ENCODE results near the gene ZNF837. TPM values are rescaled to one million over a fixed set of nuclear protein-coding genes. Genes with fewer than 3 reads are reported as not detected.

The ZNF837 gene
- total RNA-seq, 1 donor from 2014 or later = 0.52 TPM

GRCh38 chr19:58396691-58397532, 16.1 kb upstream of the ZNF837 start:
- no peaks in the 10 kb centered on the region for H3K9me3 ChIP-seq (ENCODE audit: control insufficient read depth in 3 of 3, low read length in 3 of 3)
- no peak overlapping the region for H3K27ac ChIP-seq (ENCODE audit: low read depth, low read length)
- no peak overlapping the region for H3K4me3 ChIP-seq (ENCODE audit: low read length in 3 of 3)
- peaks cover 11 to 17% (median 15%) of the 10 kb centered on the region in 3 donors for H3K4me1 ChIP-seq (ENCODE audit: control insufficient read depth in 3 of 3, insufficient read depth in 3 of 3, low read length in 3 of 3)
- no peak overlapping the region for H3K9ac ChIP-seq (ENCODE audit: low read depth in 1 of 3, low read length in 3 of 3)
- peaks cover 28 to 29% (median 28%) of the 10 kb centered on the region in 3 donors for H3K36me3 ChIP-seq (ENCODE audit: control insufficient read depth in 3 of 3, insufficient read depth in 3 of 3, low read length in 3 of 3)
- peaks cover 24 to 32% (median 31%) of the 10 kb centered on the region in 3 donors for H3K27me3 ChIP-seq (ENCODE audit: control insufficient read depth in 3 of 3, insufficient read depth in 3 of 3, low read length in 3 of 3)

GRCh38 chr19:58395979-58396627, 15.3 kb upstream of the ZNF837 start:
- Histone ChIP-seq H3K9me3 (ENCODE audit: control insufficient read depth in 3 of 3, low read length in 3 of 3) (no peaks in the 10 kb centered on the region), H3K9ac (ENCODE audit: low read depth in 1 of 3, low read length in 3 of 3) (peak overlapping the region in 1 of 3 donors; percentile 8), H3K4me1 (ENCODE audit: control insufficient read depth in 3 of 3, insufficient read depth in 3 of 3, low read length in 3 of 3) (peaks cover 10 to 14% (median 12%) of the 10 kb centered on the region in 3 donors), H3K27me3 (ENCODE audit: control insufficient read depth in 3 of 3, insufficient read depth in 3 of 3, low read length in 3 of 3) (peaks cover 24 to 32% (median 31%) of the 10 kb centered on the region in 3 donors), H3K36me3 (ENCODE audit: control insufficient read depth in 3 of 3, insufficient read depth in 3 of 3, low read length in 3 of 3) (peaks cover 28 to 30% (median 29%) of the 10 kb centered on the region in 3 donors), H3K27ac (ENCODE audit: low read depth, low read length) (no peak overlapping the region), H3K4me3 (ENCODE audit: low read length in 3 of 3) (no peak overlapping the region)

- Histone ChIP-seq H3K27ac (ENCODE audit: low read depth, low read length) (no peak within 1 kb of the TSS), H3K4me1 (ENCODE audit: control insufficient read depth in 3 of 3, insufficient read depth in 3 of 3, low read length in 3 of 3) (peaks cover 3 to 7% (median 5%) of the 10 kb centered on the region in 3 donors), H3K9me3 (ENCODE audit: control insufficient read depth in 3 of 3, low read length in 3 of 3) (no peaks in the 10 kb centered on the region), H3K36me3 (ENCODE audit: control insufficient read depth in 3 of 3, insufficient read depth in 3 of 3, low read length in 3 of 3) (peaks cover 28 to 30% (median 29%) of the 10 kb centered on the region in 3 donors), H3K9ac (ENCODE audit: low read depth in 1 of 3, low read length in 3 of 3) (peak within 1 kb of the TSS in 1 of 3 donors; percentile 8), H3K4me3 (ENCODE audit: low read length in 3 of 3) (no peak within 1 kb of the TSS), H3K27me3 (ENCODE audit: control insufficient read depth in 3 of 3, insufficient read depth in 3 of 3, low read length in 3 of 3) (peaks cover 24 to 32% (median 31%) of the 10 kb centered on the region in 3 donors)
These were observed 14.6 kb upstream of the ZNF837 start, which contains the start of gene RNF225 for GRCh38 chr19:58395220-58395978. RNF225 (plus strand) TSS chr19:58395656; CDS start chr19:58396090, 434 bp downstream.

DNA sequence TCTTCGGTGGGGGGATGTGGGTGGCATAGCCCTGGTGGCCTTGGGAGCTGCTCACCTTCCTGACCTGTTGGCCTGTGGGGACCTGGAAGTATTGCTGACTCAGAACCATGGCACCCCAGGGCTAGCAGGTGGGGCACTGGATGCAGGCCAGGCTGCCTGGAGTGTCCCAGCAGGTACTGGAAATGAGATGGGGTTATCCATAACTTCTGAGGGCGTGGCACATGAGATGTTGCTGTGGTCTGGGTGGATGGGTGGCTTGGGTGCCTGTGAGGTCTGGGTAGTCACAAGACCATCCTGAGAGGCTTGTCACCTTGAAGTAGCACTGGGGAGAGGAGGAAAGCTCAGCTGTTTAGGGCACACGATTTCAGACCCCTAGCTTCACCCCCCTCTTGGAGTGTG, 14.0 kb upstream of the ZNF837 start:
- H3K9ac ChIP-seq (ENCODE audit: low read depth in 1 of 3, low read length in 3 of 3) = no peak overlapping the region
- no peak overlapping the region for H3K27ac ChIP-seq (ENCODE audit: low read depth, low read length)
- H3K4me3 ChIP-seq (ENCODE audit: low read length in 3 of 3) = no peak overlapping the region
- H3K36me3 ChIP-seq (ENCODE audit: control insufficient read depth in 3 of 3, insufficient read depth in 3 of 3, low read length in 3 of 3) = peaks cover 28 to 30% (median 29%) of the 10 kb centered on the region in 3 donors
- H3K9me3 ChIP-seq (ENCODE audit: control insufficient read depth in 3 of 3, low read length in 3 of 3) = no peaks in the 10 kb centered on the region
- peaks cover 0 to 4% (median 3%) of the 10 kb centered on the region in 3 donors for H3K4me1 ChIP-seq (ENCODE audit: control insufficient read depth in 3 of 3, insufficient read depth in 3 of 3, low read length in 3 of 3)
- peaks cover 24 to 31% (median 31%) of the 10 kb centered on the region in 3 donors for H3K27me3 ChIP-seq (ENCODE audit: control insufficient read depth in 3 of 3, insufficient read depth in 3 of 3, low read length in 3 of 3)

GRCh38 chr19:58393725-58394033, 12.8 kb upstream of the ZNF837 start:
- Histone ChIP-seq H3K4me3 (ENCODE audit: low read length in 3 of 3) (no peak overlapping the region), H3K9ac (ENCODE audit: low read depth in 1 of 3, low read length in 3 of 3) (no peak overlapping the region), H3K36me3 (ENCODE audit: control insufficient read depth in 3 of 3, insufficient read depth in 3 of 3, low read length in 3 of 3) (peaks cover 33 to 36% (median 34%) of the 10 kb centered on the region in 3 donors)

DNA sequence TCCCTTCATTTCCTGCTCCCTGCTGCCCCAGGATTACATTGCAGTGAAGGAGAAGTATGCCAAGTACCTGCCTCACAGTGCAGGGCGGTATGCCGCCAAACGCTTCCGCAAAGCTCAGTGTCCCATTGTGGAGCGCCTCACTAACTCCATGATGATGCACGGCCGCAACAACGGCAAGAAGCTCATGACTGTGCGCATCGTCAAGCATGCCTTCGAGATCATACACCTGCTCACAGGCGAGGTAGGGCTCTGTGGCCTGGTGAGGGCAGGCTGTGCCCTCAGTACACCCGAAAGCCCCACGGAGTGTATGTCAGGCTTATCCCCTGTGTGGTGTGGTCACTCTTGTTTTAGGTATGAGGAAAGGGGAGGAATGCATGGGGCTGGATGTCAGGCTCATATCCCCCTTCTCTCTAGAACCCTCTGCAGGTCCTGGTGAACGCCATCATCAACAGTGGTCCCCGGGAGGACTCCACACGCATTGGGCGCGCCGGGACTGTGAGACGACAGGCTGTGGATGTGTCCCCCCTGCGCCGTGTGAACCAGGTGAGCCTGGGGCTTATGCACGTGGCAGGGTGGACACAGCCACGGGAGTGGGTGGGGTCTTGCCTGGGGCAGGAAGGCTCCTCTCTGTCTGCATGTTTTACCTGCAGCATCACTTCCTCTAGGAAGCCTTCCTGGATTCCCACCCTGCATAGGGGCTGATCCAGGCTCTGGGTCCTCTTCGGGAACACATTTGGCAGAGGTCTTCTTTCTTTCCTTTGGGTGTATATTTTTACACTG, 12.3 kb upstream of the ZNF837 start:
- Histone ChIP-seq H3K9ac (ENCODE audit: low read depth in 1 of 3, low read length in 3 of 3) (no peak overlapping the region), H3K27ac (ENCODE audit: low read depth, low read length) (no peak overlapping the region), H3K27me3 (ENCODE audit: control insufficient read depth in 3 of 3, insufficient read depth in 3 of 3, low read length in 3 of 3) (peaks cover 20 to 26% (median 24%) of the 10 kb centered on the region in 3 donors), H3K36me3 (ENCODE audit: control insufficient read depth in 3 of 3, insufficient read depth in 3 of 3, low read length in 3 of 3) (peaks cover 33 to 39% (median 37%) of the 10 kb centered on the region in 3 donors), H3K4me3 (ENCODE audit: low read length in 3 of 3) (no peak overlapping the region), H3K4me1 (ENCODE audit: control insufficient read depth in 3 of 3, insufficient read depth in 3 of 3, low read length in 3 of 3) (peaks cover 2 to 7% (median 5%) of the 10 kb centered on the region in 3 donors), H3K9me3 (ENCODE audit: control insufficient read depth in 3 of 3, low read length in 3 of 3) (no peaks in the 10 kb centered on the region)

More at GRCh38 chr19:58393725-58394033, 12.8 kb upstream of the ZNF837 start:
- peaks cover 0 to 4% (median 3%) of the 10 kb centered on the region in 3 donors for H3K4me1 ChIP-seq (ENCODE audit: control insufficient read depth in 3 of 3, insufficient read depth in 3 of 3, low read length in 3 of 3)
- no peak overlapping the region for H3K27ac ChIP-seq (ENCODE audit: low read depth, low read length)
- H3K9me3 ChIP-seq (ENCODE audit: control insufficient read depth in 3 of 3, low read length in 3 of 3) = no peaks in the 10 kb centered on the region
- H3K27me3 ChIP-seq (ENCODE audit: control insufficient read depth in 3 of 3, insufficient read depth in 3 of 3, low read length in 3 of 3) = peaks cover 24 to 31% (median 25%) of the 10 kb centered on the region in 3 donors

DNA sequence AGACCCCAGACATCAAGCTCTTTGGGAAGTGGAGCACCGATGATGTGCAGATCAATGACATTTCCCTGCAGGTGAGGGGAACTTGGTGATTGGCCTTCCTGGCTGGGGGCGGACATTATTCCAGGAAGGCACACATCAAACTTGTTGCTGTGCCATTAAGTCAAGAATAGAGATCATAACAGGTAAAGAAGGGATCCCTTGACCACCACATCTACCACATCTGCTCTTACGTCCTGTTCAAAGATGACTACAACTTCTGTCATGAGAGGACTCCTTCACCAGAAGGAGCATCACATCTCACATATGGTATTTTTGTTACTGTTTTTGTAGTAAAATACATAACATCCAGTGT, 7.3 kb upstream of the ZNF837 start:
- peaks cover 20 to 31% (median 31%) of the 10 kb centered on the region in 3 donors for H3K4me1 ChIP-seq (ENCODE audit: control insufficient read depth in 3 of 3, insufficient read depth in 3 of 3, low read length in 3 of 3)
- no peak overlapping the region for H3K27ac ChIP-seq (ENCODE audit: low read depth, low read length)
- H3K27me3 ChIP-seq (ENCODE audit: control insufficient read depth in 3 of 3, insufficient read depth in 3 of 3, low read length in 3 of 3) = no peaks in the 10 kb centered on the region
- peak overlapping the region; percentile 10 to 99 (median 98) for H3K9ac ChIP-seq (ENCODE audit: low read depth in 1 of 3, low read length in 3 of 3)
- H3K36me3 ChIP-seq (ENCODE audit: control insufficient read depth in 3 of 3, insufficient read depth in 3 of 3, low read length in 3 of 3) = peaks cover 15 to 21% (median 16%) of the 10 kb centered on the region in 3 donors
- peak overlapping the region; percentile 71 to 95 (median 91) for H3K4me3 ChIP-seq (ENCODE audit: low read length in 3 of 3)
- H3K9me3 ChIP-seq (ENCODE audit: control insufficient read depth in 3 of 3, low read length in 3 of 3) = no peaks in the 10 kb centered on the region

DNA sequence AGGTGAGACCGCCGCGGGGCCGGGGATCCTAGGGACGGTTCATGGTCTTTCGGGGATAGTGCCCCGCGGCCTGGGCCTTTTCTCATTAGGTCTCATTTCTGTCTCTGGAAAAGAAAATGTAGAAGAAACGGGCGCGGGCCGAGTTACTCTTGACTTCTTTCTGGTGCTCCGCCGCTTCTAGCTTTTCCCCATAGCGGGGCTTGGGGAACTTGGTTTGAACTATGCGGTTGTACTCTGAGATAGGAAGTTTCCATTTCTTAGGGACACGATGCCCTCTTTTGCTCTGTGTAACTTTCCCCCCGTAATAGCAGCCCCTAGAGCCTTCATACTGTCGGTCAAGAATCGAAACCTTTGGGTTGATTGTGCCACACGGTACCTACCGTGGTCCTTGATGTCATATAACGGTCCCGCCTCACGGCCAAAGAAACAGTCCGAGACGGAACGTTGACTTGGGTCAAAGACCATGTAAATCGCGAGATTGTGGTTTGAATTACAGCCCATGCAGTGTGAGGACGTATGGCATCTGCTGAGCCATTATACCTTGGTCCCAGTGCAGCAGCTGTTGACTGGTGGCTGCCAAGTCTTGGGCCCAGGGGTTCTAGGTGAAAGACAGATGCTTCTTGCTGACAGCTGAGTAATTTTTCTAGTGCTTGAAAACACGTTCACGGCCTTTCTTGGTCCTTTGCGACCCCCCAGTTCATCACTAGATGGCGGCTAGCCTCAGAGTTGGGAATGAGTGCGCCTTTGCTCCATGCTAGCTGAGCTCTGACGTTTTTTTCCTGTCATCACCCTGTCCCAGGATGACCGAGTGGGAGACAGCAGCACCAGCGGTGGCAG, 6.7 kb upstream of the ZNF837 start:
- Histone ChIP-seq H3K9ac (ENCODE audit: low read depth in 1 of 3, low read length in 3 of 3) (peak overlapping the region; percentile 69 to 99 (median 98)), H3K4me1 (ENCODE audit: control insufficient read depth in 3 of 3, insufficient read depth in 3 of 3, low read length in 3 of 3) (peaks cover 20 to 31% (median 31%) of the 10 kb centered on the region in 3 donors), H3K36me3 (ENCODE audit: control insufficient read depth in 3 of 3, insufficient read depth in 3 of 3, low read length in 3 of 3) (peaks cover 9 to 15% (median 10%) of the 10 kb centered on the region in 3 donors), H3K27me3 (ENCODE audit: control insufficient read depth in 3 of 3, insufficient read depth in 3 of 3, low read length in 3 of 3) (no peaks in the 10 kb centered on the region), H3K9me3 (ENCODE audit: control insufficient read depth in 3 of 3, low read length in 3 of 3) (no peaks in the 10 kb centered on the region), H3K4me3 (ENCODE audit: low read length in 3 of 3) (peak overlapping the region; percentile 71 to 95 (median 91)), H3K27ac (ENCODE audit: low read depth, low read length) (peak overlapping the region; percentile 98)
